ENCODE data around the gene AIG1. TPM values are rescaled to one million over a fixed set of nuclear protein-coding genes. Genes with fewer than 3 reads are reported as not detected.
"Not testable (repeated sequence)": the region's sequence is repeated elsewhere in the genome, so short reads cannot be mapped to it uniquely, and the experiment has no call there.

The AIG1 gene
- total RNA-seq, 1 donor from 2014 or later: 91.5 TPM

DNA sequence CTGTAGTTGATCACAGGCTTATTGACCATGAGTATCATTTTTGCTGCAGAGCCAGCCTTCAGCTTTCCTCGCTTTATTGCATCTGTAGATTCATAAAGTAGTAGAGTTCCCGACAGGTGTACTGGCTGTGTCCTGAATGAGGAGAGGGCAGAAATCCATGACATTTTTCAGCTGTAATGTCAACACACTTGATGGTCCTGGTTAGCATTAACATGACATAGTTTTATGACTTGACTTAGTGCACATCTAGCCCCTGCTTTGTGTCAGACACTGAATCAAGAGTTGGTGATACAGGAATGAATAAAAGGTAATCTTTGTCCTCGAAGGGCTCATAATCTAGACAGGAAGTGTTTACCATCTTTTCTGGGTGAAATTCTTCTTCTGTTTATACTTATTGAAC is 55.0 kb downstream of the AIG1 start:
- no peak for DNase-seq
- intact Hi-C loops (cut with micrococcal nuclease): no loop called here
- no peak for ATAC-seq

DNA sequence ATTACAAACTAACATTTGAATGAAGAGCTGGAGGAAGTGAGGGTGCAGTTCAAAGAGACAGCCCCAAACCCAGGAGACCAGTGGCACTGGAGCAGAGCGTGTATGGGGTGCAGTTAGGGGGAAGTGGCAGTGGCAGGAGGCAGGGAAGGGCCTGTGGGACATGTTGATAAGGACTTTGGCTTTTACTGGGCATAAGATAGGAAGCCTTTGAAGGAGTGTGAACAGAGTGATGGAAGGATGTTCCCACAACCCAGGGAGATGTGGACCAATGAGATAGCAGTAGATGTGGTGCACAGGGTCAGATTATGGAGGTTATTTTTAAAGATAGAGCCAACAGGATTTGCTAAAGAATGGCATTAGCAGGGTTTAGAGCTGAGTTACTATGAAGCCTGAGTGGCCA is 56.4 kb downstream of the AIG1 start:
- no peak for DNase-seq
- intact Hi-C loops (cut with micrococcal nuclease): no loop called here
- ATAC-seq: no peak

- intact Hi-C loops (cut with micrococcal nuclease): no loop called here
- no peak for ATAC-seq
- DNase-seq: no peak
Measured at GRCh38 chr6:143119260-143119659, 58.6 kb downstream of the AIG1 start.

- ATAC-seq (no peak), DNase-seq (no peak)
- intact Hi-C loops (cut with micrococcal nuclease): no loop called here
Measured at GRCh38 chr6:143123081-143123480, 62.4 kb downstream of the AIG1 start.

DNA sequence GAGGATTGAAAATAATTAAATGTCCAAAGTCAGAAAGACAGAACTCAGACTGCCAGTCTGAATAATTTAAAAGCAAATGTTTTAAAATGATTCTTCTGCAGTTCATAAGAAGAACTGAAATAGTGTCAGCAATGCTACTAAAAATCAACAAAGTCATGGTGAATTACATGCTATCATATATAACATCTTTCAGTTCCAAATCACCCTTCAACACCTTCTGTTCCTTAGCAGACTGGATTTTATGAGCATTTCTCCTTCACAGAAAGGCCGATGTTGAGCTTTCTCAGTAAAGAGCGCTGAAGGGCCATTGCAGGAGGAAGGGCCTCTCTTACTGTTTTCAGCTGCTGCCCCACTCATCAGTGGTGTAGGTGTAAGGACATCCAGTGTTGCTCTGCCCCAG is 63.3 kb downstream of the AIG1 start:
- ATAC-seq: no peak

GRCh38 chr6:143125455-143125854 is 64.8 kb downstream of the AIG1 start:
- ATAC-seq: no peak
- intact Hi-C loops (cut with micrococcal nuclease): no loop called here
- DNase-seq: no peak

More for the DNA sequence above, 63.3 kb downstream of the AIG1 start:
- no peak for DNase-seq
- intact Hi-C loops (cut with micrococcal nuclease): no loop called here

DNA sequence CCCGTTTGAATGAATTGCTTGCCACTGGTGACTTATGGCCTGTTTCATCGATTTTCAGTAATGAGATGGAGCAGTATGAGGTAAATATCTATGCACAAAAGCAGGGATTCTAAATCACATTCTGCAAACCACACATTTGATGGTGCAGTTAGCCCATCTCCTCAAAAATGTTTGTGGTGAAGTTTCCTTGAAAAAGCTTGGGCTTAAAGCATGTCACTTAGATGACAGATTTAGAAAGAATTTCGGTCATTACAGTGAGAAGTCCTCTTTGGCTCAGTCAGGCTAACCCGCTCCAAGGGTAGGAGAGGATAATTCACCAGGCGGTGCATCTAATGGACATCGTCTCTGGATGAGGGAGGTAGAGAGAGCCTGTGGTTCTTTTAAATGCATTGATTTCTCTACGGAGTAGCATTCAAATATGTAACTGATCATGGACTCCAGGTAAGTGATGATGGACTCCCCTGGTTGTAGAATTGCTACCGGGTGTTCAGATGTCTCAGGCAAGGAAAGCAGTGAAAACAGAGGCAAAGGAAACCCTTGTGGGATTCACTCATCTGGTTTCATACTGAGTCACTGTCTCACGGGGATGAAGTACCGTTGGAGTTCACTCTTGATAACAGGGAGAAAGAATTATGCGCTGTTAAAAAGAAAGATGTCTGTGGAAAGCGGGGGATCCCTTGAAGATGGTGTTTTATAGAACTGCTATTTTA is 65.3 kb downstream of the AIG1 start:
- DNase-seq: no peak
- intact Hi-C loops (cut with micrococcal nuclease): no loop called here
- no peak for ATAC-seq

DNA sequence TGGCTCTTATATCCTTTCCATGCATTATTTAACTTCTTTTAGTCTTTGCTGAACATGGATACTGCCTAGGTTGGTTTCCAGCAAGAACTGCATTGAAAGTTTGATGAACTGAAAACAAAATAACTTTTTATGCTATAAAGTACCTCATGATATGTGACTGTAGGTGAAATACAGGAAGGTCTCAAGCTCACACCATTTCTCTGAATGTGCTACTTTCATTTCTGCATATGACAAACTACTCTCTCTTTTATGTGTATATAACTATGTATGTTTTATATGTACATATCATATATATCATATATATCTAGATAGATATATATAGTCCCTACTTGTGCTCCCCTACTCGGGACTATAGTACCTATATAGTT is 65.9 kb downstream of the AIG1 start:
- ATAC-seq (no peak), DNase-seq (no peak)
- intact Hi-C loops (cut with micrococcal nuclease): no loop called here

GRCh38 chr6:143127941-143128680 is 67.4 kb downstream of the AIG1 start:
- intact Hi-C loops (cut with micrococcal nuclease): no loop called here
- DNase-seq (no peak), ATAC-seq (no peak)

GRCh38 chr6:143128681-143129015 is 68.0 kb downstream of the AIG1 start:
- no peak for DNase-seq
- intact Hi-C loops (cut with micrococcal nuclease): no loop called here
- ATAC-seq: no peak

DNA sequence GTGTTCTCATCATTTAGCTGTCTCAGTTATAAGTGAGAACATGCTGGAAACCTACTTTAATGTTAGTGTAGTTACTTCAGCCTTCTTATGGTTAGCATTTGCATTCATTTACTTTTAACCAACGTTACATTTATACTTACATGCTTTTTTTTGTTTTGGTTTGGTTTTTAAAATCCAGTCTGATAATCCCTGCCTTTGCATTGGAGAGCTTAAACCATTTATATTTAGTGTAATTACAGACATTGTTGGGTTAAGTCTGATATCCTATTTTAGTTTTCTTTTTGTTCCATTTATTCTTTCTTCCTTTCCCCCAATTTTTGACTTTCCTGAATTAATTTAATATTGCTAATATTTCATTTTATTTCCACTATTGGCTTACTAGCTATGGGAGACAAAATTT is 70.2 kb downstream of the AIG1 start:
- intact Hi-C loops (cut with micrococcal nuclease): no loop called here
- DNase-seq (no peak), ATAC-seq (no peak)

DNA sequence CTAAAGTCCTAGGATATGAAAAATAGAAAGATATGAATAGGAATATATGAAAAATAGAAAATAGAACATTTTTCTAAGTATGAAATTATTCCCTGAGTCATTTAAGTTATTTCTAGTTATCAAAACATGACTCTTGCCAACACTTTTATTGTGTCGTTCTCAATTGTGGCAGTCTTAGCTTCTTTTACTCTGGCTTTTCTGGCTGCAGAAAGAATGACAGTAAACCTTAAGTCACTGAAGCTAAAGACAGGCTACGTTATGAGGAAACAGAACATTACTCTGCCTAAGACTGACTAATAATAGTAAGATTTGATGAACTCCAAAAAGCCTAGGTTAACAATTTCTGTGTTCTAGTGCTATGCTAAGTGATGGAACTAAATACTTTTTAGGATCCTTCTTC is 74.6 kb downstream of the AIG1 start:
- no peak for ATAC-seq

DNA sequence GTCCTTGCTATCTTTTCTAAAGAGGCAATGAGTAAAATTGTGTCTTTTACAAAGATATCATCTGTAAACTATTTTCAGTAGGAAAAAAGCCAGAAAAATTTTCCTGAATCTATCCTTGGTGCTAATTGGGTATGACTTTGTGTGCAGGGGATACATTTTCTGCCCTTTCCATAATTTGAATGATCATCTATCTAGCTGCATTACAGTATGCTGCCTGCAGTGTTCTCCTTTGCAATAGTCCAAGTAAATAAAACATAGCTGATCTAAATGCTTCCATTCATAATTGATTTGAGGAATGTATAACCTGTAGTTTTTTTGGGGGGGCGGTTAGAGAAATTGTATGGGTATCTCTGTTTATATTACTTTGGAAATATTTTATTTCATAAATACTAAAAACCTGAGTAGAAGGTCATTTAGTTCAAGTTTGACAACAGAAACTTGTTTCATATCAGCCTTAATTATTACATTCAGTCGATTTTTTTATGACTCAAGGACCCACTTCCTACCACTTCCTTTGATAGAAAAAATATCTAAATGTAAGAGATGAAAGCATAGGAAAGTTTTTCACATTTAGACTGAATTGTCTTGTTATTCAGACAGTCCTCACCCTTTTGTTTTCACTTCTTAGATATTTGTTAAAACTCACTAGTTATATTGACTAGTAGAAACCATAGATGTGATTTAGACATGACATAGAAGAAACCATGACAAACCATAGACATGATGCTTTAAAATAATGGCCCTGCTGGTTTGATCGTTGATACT is 75.3 kb downstream of the AIG1 start:
- ATAC-seq: no peak

More for the DNA sequence above, 74.6 kb downstream of the AIG1 start:
- no peak for DNase-seq
- intact Hi-C loops (cut with micrococcal nuclease): no loop called here

GRCh38 chr6:143136647-143137046 is 76.0 kb downstream of the AIG1 start:
- ATAC-seq (no peak), DNase-seq (no peak)
- intact Hi-C loops (cut with micrococcal nuclease): no loop called here

More for the DNA sequence above, 75.3 kb downstream of the AIG1 start:
- no peak for DNase-seq
- intact Hi-C loops (cut with micrococcal nuclease): no loop called here

GRCh38 chr6:143139239-143139784 is 78.6 kb downstream of the AIG1 start:
- intact Hi-C loops (cut with micrococcal nuclease): no loop called here
- DNase-seq (no peak), ATAC-seq (no peak)

- DNase-seq; intact Hi-C loops (cut with micrococcal nuclease); ATAC-seq: not testable (repeated sequence)
Measured at GRCh38 chr6:143139884-143140283, 79.2 kb downstream of the AIG1 start.

DNA sequence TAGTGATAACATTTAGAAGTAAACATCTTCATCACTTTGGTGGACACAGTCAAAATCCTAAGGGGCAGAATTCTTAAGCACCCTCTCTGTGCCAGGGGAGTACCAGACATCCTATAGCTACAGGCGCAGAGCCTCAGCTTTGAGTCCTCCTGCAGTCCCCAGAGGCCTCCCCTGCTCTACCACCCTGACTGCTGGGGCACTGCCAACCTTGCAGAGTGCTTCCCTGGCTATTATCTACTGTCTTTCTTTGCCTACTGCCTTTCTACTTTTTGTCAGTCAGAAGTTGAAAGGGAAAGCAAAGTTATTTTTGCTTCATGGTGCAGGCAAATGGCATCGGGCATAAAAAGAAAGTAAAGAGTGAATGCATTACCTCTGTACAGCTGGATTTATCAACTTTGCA is 80.1 kb downstream of the AIG1 start:
- DNase-seq (peak; percentile 74), ATAC-seq (peak; percentile 97)
- intact Hi-C loops (cut with micrococcal nuclease): no loop called here

- no peak for DNase-seq
- intact Hi-C loops (cut with micrococcal nuclease): no loop called here
- no peak for ATAC-seq
Measured at GRCh38 chr6:143141442-143141841, 80.8 kb downstream of the AIG1 start.

DNA sequence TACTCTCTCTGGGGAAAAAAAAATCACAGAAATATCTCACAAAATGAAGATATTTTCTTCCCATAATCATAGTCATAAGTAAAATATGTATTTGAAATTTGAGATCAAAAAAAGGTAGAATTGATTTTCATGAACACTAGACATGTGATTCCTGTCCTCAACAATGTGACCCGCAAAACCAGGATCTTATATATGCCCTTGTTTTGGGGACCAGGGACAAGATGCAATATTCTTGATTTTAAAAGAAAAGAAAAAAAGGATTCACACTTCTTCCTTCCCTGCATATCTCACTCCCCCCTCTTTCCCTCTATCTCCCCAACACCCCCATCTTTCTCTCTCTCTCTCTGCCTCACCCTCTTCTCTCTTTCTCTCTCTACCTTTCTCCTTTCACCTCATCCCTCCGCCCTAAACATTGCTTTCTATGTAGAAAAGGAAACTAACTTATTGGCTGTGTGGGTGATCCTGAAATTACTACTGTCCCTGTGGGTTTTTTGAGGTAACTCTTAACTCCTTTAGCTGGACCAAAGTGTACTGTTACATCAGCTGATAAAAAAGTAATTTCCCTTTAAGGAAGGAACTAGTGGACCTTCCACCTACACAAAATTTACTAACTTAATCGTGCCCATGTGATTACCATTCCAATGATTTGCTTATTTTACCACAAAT is 85.6 kb downstream of the AIG1 start:
- ATAC-seq (no peak), DNase-seq (no peak)
- intact Hi-C loops (cut with micrococcal nuclease): no loop called here

GRCh38 chr6:143149771-143150170 is 89.1 kb downstream of the AIG1 start:
- no peak for DNase-seq
- ATAC-seq: no peak
- intact Hi-C loops (cut with micrococcal nuclease): no loop called here

Measured in left ventricle myocardium superior (tissue), 1 donor.